Stimulated activated CD4-positive, alpha-beta T cell treated with anti-CD3 and anti-CD28 coated beads, Interleukin-1b, Interleukin-23, amount 100 ng/mL, for 4 hours (primary cell): Measurements from ENCODE around the gene ZNG1C.
"Not testable (repeated sequence)": the region's sequence is repeated elsewhere in the genome, so short reads cannot be mapped to it uniquely, and the experiment has no call there.

Experiments
- DNase-seq, 2 donors: peaks; one replicate each; pipeline ENCODE4 v3.0.0-alpha.2; 2020; ENCODE audit warnings: low read depth in 2 of 2

The ZNG1C gene

GRCh38 chr9:68241683-68242082, at the start of gene ZNG1C:
TSS of gene ZNG1C (plus strand) at chr9:68241983. CDS start at chr9:68242032, 49 bp downstream.
- DNase-seq, result not testable (repeated sequence)

GRCh38 chr9:68242437-68242836, 654 bp downstream of the ZNG1C start:
- DNase-seq, result not testable (repeated sequence)

GRCh38 chr9:68281041-68281440, 39.3 kb downstream of the ZNG1C start:
- DNase-seq, result not testable (repeated sequence)

- not testable (repeated sequence) for DNase-seq
These were observed 60.8 kb downstream of the ZNG1C start, which contains the start of gene FOXD4L3 for GRCh38 chr9:68302567-68302966. TSS of gene FOXD4L3 (plus strand) at chr9:68302867. CDS start at chr9:68302952, 85 bp downstream.

GRCh38 chr9:68303771-68304170, 62.0 kb downstream of the ZNG1C start:
- not testable (repeated sequence) for DNase-seq

- not testable (repeated sequence) for DNase-seq
These were observed 62.4 kb downstream of the ZNG1C start for GRCh38 chr9:68304212-68304611.

GRCh38 chr9:68304777-68305176, 63.0 kb downstream of the ZNG1C start:
- not testable (repeated sequence) for DNase-seq

GRCh38 chr9:68305680-68306285, 64.0 kb downstream of the ZNG1C start:
- not testable (repeated sequence) for DNase-seq

GRCh38 chr9:68306391-68306964, 64.7 kb downstream of the ZNG1C start:
- not testable (repeated sequence) for DNase-seq

GRCh38 chr9:68307127-68307526, 65.3 kb downstream of the ZNG1C start:
- not testable (repeated sequence) for DNase-seq

GRCh38 chr9:68307654-68308053, 65.9 kb downstream of the ZNG1C start:
- DNase-seq, result not testable (repeated sequence)

GRCh38 chr9:68311208-68311607, 69.4 kb downstream of the ZNG1C start:
- not testable (repeated sequence) for DNase-seq

- DNase-seq, result not testable (repeated sequence)
These were observed 76.4 kb downstream of the ZNG1C start for GRCh38 chr9:68318209-68318608.

GRCh38 chr9:68323749-68324148, 82.0 kb downstream of the ZNG1C start:
- DNase-seq, result not testable (repeated sequence)

GRCh38 chr9:68324518-68324917, 82.7 kb downstream of the ZNG1C start:
- DNase-seq, result not testable (repeated sequence)

- DNase-seq, result not testable (repeated sequence)
These were observed 87.3 kb downstream of the ZNG1C start for GRCh38 chr9:68329106-68329505.

- not testable (repeated sequence) for DNase-seq
These were observed 88.9 kb downstream of the ZNG1C start for GRCh38 chr9:68330531-68331173.

- DNase-seq, result not testable (repeated sequence)
These were observed 90.3 kb downstream of the ZNG1C start for GRCh38 chr9:68332122-68332521.

- DNase-seq, result not testable (repeated sequence)
These were observed 94.2 kb downstream of the ZNG1C start for GRCh38 chr9:68335935-68336334.

GRCh38 chr9:68336639-68337339, 95.0 kb downstream of the ZNG1C start:
- not testable (repeated sequence) for DNase-seq

- not testable (repeated sequence) for DNase-seq
These were observed 96.2 kb downstream of the ZNG1C start for GRCh38 chr9:68338000-68338399.
